ENCODE data around the gene OR10H4.
"Not testable (repeated sequence)": the region's sequence is repeated elsewhere in the genome, so short reads cannot be mapped to it uniquely, and the experiment has no call there.

Gene OR10H4

DNA sequence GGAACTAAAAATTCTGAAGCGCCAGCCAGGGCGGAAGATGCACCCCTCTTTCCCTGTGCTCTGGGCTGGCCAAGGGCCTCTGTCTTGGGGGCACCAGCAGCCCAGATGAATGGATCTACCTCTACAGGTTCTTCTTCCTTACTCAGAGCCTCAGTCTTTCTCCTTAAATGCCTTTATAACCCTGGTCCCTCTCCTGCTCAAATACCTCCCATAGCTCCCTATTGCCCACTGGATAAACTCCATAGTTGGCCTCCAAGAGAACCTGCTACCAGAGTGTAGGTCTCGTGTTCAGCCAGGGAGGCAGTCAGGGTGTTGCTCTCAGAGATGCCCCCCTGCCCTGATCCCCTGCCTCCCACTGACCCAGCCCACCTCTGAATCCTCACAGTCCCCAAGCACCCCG lies 30.5 kb downstream of the OR10H4 start:
- H3K4me3 ChIP-seq (ENCODE audit: low read depth, low read length) = no peak overlapping the region
- H3K4me2 ChIP-seq (ENCODE audit: low read length) = no peak overlapping the region
- H3K9ac ChIP-seq = no peak overlapping the region
- no peaks in the 10 kb centered on the region for H3K27me3 ChIP-seq (ENCODE audit: control insufficient read depth, insufficient read depth, low read length)
- no peaks in the 10 kb centered on the region for H3K79me2 ChIP-seq
- TF ChIP-seq, protein P1, sequence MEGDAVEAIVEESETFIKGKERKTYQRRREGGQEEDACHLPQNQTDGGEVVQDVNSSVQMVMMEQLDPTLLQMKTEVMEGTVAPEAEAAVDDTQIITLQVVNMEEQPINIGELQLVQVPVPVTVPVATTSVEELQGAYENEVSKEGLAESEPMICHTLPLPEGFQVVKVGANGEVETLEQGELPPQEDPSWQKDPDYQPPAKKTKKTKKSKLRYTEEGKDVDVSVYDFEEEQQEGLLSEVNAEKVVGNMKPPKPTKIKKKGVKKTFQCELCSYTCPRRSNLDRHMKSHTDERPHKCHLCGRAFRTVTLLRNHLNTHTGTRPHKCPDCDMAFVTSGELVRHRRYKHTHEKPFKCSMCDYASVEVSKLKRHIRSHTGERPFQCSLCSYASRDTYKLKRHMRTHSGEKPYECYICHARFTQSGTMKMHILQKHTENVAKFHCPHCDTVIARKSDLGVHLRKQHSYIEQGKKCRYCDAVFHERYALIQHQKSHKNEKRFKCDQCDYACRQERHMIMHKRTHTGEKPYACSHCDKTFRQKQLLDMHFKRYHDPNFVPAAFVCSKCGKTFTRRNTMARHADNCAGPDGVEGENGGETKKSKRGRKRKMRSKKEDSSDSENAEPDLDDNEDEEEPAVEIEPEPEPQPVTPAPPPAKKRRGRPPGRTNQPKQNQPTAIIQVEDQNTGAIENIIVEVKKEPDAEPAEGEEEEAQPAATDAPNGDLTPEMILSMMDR (IDR thresholded peaks at IDR 0.05) = no peak
- no peaks in the 10 kb centered on the region for H3K36me3 ChIP-seq (ENCODE audit: control insufficient read depth, insufficient read depth, low read length)
- no peak overlapping the region for H3K27ac ChIP-seq
- H2AFZ ChIP-seq = no peak overlapping the region
- no peaks in the 10 kb centered on the region for H3K9me3 ChIP-seq (ENCODE audit: control insufficient read depth, low read length)
- no peaks in the 10 kb centered on the region for H3K4me1 ChIP-seq

DNA sequence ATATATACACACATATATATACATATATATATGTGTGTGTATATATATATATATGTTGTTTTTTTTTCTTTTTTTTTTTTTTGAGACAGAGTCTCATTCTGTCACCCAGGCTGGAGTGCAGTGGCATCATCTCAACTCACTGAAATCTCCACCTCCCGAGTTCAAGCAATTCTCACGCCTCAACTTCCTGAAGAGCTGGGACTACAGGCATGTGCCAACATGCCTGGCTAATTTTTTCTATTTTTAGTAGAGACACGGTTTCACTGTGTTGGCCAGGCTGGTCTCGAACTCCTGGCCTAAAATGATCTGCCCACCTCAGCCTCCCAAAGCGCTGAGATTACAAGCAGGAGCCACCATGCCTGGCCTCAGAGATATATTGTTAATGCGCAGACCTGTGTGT lies 37.0 kb downstream of the OR10H4 start:
- H3K4me2 ChIP-seq (ENCODE audit: low read length); H3K9me3 ChIP-seq (ENCODE audit: control insufficient read depth, low read length); H3K4me3 ChIP-seq (ENCODE audit: low read depth, low read length); H3K4me1 ChIP-seq; H3K79me2 ChIP-seq; H3K36me3 ChIP-seq (ENCODE audit: control insufficient read depth, insufficient read depth, low read length); H3K27me3 ChIP-seq (ENCODE audit: control insufficient read depth, insufficient read depth, low read length); H3K27ac ChIP-seq; H2AFZ ChIP-seq; H3K9ac ChIP-seq: not testable (repeated sequence)

DNA sequence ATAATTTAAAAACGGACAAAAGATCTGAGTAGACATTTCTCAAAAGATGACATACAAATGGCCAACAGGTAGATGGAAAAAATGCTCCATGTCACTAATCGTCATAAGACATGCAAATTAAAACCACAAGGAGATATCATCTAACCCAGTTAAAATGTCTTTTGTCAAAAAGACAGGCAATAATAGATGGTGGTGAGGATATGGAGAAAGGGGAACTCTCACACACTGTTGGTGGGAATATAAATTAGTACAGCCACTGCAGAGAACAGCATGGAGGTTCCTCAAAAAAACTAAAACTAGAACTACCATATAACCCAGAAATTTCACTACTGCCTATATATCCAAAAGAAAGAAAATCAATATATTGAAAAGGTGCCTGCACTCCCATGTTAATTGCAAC lies 37.9 kb downstream of the OR10H4 start:
- no peak overlapping the region for H3K27ac ChIP-seq
- H3K4me1 ChIP-seq = no peaks in the 10 kb centered on the region
- no peak overlapping the region for H2AFZ ChIP-seq
- H3K9me3 ChIP-seq (ENCODE audit: control insufficient read depth, low read length) = no peaks in the 10 kb centered on the region
- H3K4me3 ChIP-seq (ENCODE audit: low read depth, low read length) = no peak overlapping the region
- no peaks in the 10 kb centered on the region for H3K36me3 ChIP-seq (ENCODE audit: control insufficient read depth, insufficient read depth, low read length)
- TF ChIP-seq, protein P1 (IDR thresholded peaks at IDR 0.05) = no peak
- H3K79me2 ChIP-seq = no peaks in the 10 kb centered on the region
- H3K4me2 ChIP-seq (ENCODE audit: low read length) = no peak overlapping the region
- no peak overlapping the region for H3K9ac ChIP-seq
- peaks cover 2% of the 10 kb centered on the region for H3K27me3 ChIP-seq (ENCODE audit: control insufficient read depth, insufficient read depth, low read length)

DNA sequence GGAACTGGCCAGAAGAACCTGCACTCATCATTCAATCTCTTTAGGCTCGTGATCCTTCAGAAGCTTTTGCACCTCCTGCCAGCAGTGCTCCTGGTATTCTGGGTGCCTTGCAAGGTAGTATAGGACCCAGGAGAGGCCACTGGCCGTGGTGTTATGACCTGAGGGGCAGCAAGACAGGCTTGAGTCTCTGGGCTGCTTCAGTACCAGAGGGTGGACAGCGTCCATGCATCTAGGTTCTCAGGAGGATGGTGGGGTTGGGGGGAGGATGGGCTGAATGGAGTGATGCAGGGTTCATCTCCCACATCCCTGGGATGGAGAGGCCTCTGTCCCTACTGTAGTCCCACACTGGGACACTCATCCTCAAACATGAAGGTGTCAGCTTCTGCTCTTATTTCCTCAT lies 41.1 kb downstream of the OR10H4 start:
- Histone ChIP-seq H3K4me1 (no peaks in the 10 kb centered on the region), H3K4me2 (ENCODE audit: low read length) (no peak overlapping the region), H2AFZ (no peak overlapping the region), H3K27ac (no peak overlapping the region), H3K27me3 (ENCODE audit: control insufficient read depth, insufficient read depth, low read length) (peaks cover 2% of the 10 kb centered on the region), H3K9me3 (ENCODE audit: control insufficient read depth, low read length) (no peaks in the 10 kb centered on the region), H3K79me2 (no peaks in the 10 kb centered on the region), H3K9ac (no peak overlapping the region), H3K36me3 (ENCODE audit: control insufficient read depth, insufficient read depth, low read length) (no peaks in the 10 kb centered on the region), H3K4me3 (ENCODE audit: low read depth, low read length) (no peak overlapping the region)
- TF ChIP-seq, protein P1 (IDR thresholded peaks at IDR 0.05) = no peak

DNA sequence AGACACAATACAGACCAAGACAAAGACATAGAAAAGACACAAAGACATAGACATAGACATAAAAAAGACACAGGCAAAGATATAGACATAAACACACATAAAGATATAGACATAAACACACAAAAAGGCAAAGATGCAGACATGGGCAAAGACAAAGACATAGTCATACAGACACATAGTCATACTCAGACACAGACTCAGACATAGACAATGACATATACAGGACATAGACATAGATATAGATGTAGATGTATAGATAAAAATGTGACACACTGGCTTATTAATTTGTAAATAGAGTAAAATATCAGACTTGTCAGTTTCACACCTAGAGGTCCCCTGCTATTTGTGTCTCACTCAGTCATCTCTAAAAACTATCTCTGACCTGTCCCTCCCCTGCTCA lies 42.8 kb downstream of the OR10H4 start:
- no peak overlapping the region for H3K27ac ChIP-seq
- H3K4me3 ChIP-seq (ENCODE audit: low read depth, low read length) = no peak overlapping the region
- H3K79me2 ChIP-seq = no peaks in the 10 kb centered on the region
- H3K9ac ChIP-seq = no peak overlapping the region
- H3K4me1 ChIP-seq = no peaks in the 10 kb centered on the region
- no peak overlapping the region for H2AFZ ChIP-seq
- peaks cover 2% of the 10 kb centered on the region for H3K27me3 ChIP-seq (ENCODE audit: control insufficient read depth, insufficient read depth, low read length)
- no peak overlapping the region for H3K4me2 ChIP-seq (ENCODE audit: low read length)
- no peaks in the 10 kb centered on the region for H3K36me3 ChIP-seq (ENCODE audit: control insufficient read depth, insufficient read depth, low read length)
- TF ChIP-seq, protein P1 (IDR thresholded peaks at IDR 0.05) = no peak
- no peaks in the 10 kb centered on the region for H3K9me3 ChIP-seq (ENCODE audit: control insufficient read depth, low read length)
